ENCODE data around the gene ATF7IP2. TPM values are rescaled to one million over a fixed set of nuclear protein-coding genes. Genes with fewer than 3 reads are reported as not detected.
"Not testable (repeated sequence)": the region's sequence is repeated elsewhere in the genome, so short reads cannot be mapped to it uniquely, and the experiment has no call there.

The ATF7IP2 gene
- 26.0 and 29.6 TPM in 2 replicates for total RNA-seq
- 59.4 and 93.5 TPM in 2 replicates for polyA plus RNA-seq

GRCh38 chr16:10385725-10386516, at the start of gene ATF7IP2:
ATF7IP2 (plus strand) TSS chr16:10386061; CDS start chr16:10430621, 44,560 bp downstream.
- no peak for TF ChIP-seq CTCF (IDR thresholded peaks at IDR 0.05; ENCODE audit: low read depth, low read length)

GRCh38 chr16:10338426-10338825, 47.4 kb upstream of the ATF7IP2 start:
- no peak for TF ChIP-seq CTCF (IDR thresholded peaks at IDR 0.05; ENCODE audit: low read depth, low read length)
- Histone ChIP-seq H3K27ac (peak overlapping the region; percentile 71), H3K36me3 (no peaks in the 10 kb centered on the region), H3K27me3 (no peaks in the 10 kb centered on the region), H3K4me3 (no peak overlapping the region), H3K9me3 (ENCODE audit: low read depth) (no peaks in the 10 kb centered on the region), H3K4me1 (ENCODE audit: low read depth) (peaks cover 6% of the 10 kb centered on the region)
- peak; percentile 25 to 52 for DNase-seq (ENCODE audit: low read depth in 1 of 2, low spot score in 1 of 2)

More at GRCh38 chr16:10385725-10386516, at the start of gene ATF7IP2:
- no peaks in the 10 kb centered on the region for H3K4me1 ChIP-seq (ENCODE audit: low read depth)
- H3K27ac ChIP-seq, result peak within 1 kb of the TSS; percentile 88
- H3K9me3 ChIP-seq (ENCODE audit: low read depth), result no peaks in the 10 kb centered on the region
- H3K4me3 ChIP-seq, result peak within 1 kb of the TSS; percentile 62
- no peaks in the 10 kb centered on the region for H3K27me3 ChIP-seq
- DNase-seq (ENCODE audit: low read depth in 1 of 2, low spot score in 1 of 2), result peak; percentile 88 to 93
- H3K36me3 ChIP-seq, result no peaks in the 10 kb centered on the region

- H3K4me3 ChIP-seq, result no peak overlapping the region
- no peaks in the 10 kb centered on the region for H3K27me3 ChIP-seq
- no peak overlapping the region for H3K27ac ChIP-seq
- no peaks in the 10 kb centered on the region for H3K9me3 ChIP-seq (ENCODE audit: low read depth)
- TF ChIP-seq CTCF (IDR thresholded peaks at IDR 0.05; ENCODE audit: low read depth, low read length), result no peak
- H3K4me1 ChIP-seq (ENCODE audit: low read depth), result peaks cover 6% of the 10 kb centered on the region
- H3K36me3 ChIP-seq, result no peaks in the 10 kb centered on the region
- no peak for DNase-seq (ENCODE audit: low read depth in 1 of 2, low spot score in 1 of 2)
These were observed 45.8 kb upstream of the ATF7IP2 start for GRCh38 chr16:10339777-10340732.

GRCh38 chr16:10343124-10343760, 42.6 kb upstream of the ATF7IP2 start:
- no peaks in the 10 kb centered on the region for H3K36me3 ChIP-seq
- TF ChIP-seq CTCF (IDR thresholded peaks at IDR 0.05; ENCODE audit: low read depth, low read length), result no peak
- no peak overlapping the region for H3K4me3 ChIP-seq
- peak overlapping the region; percentile 87 for H3K27ac ChIP-seq
- no peaks in the 10 kb centered on the region for H3K27me3 ChIP-seq
- H3K9me3 ChIP-seq (ENCODE audit: low read depth), result no peaks in the 10 kb centered on the region
- DNase-seq (ENCODE audit: low read depth in 1 of 2, low spot score in 1 of 2), result peak in 1 of 2 donors; percentile 68
- H3K4me1 ChIP-seq (ENCODE audit: low read depth), result peaks cover 2% of the 10 kb centered on the region

- H3K36me3 ChIP-seq; H3K27me3 ChIP-seq; H3K27ac ChIP-seq; H3K4me1 ChIP-seq (ENCODE audit: low read depth); H3K9me3 ChIP-seq (ENCODE audit: low read depth); DNase-seq (ENCODE audit: low read depth in 1 of 2, low spot score in 1 of 2); H3K4me3 ChIP-seq: not testable (repeated sequence)
These were observed 41.2 kb upstream of the ATF7IP2 start for GRCh38 chr16:10344699-10345098.
